GM19240 (cell line): ENCODE results near the gene TTC4.
A peak's percentile ranks its signal among the peaks of the same experiment; 100 is the strongest.
"Not testable (repeated sequence)": the region's sequence is repeated elsewhere in the genome, so short reads cannot be mapped to it uniquely, and the experiment has no call there.

Experiments used
- DNase-seq: peaks from one replicate; pipeline ENCODE4 v3.0.0; 2011; ENCODE audit warnings: low spot score; ENCODE audit not compliant: insufficient read length

Gene TTC4

DNA sequence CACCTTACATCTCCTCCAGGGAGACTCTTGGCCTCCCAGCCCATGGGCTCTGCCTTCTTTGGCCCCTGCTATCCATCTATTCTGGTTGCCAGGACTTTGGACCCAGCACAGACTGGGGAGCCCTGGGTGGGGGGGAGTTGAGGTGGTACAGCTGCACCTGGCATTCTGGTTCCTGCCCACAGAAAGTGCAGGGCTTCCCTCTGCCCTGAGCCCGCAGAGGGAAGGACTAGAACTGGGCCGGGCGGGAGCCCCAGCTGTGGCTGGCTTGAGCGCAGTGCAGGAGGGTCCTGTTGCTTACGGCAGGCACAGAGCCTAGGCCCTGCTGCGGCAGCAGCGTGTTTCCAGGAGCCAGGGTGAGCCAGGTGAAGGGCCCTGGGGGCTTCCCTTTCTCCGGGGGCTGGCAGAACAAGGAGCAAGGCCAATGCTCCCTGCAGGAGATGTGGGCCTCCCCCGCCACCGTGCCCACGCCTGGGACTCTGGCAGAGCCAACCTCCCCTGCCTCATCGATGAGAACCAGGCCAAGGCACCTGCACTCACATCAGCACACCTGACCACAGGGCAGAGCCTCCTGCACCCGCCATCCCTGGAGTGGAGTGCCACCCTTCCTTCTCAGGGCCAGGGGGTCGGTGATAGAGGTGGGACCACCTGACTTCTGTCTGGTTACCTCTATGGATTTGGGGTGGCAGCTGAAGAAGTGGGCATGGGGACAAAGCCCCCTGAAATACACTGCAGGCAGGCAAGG lies 32.6 kb downstream of the TTC4 start:
- no peak for DNase-seq

DNA sequence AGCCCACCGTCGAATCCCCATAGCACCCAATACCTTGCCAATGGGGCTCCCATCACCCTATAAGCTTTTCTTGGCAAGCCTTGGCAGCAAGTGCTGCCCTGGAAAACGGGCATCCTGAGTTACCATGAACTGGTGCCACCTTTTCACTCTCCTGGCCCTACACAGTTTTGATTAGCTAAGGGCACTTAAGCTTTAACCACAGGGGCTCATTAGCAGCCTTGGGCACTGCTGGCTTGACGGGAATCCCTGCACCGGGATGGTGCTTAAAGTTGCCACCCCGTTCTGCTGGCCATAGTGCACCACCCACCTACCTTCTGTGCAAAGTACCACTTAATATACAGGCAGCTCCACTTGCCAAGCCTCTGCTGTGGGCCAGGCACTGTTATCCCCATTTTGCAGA lies 34.9 kb downstream of the TTC4 start:
- no peak for DNase-seq

DNA sequence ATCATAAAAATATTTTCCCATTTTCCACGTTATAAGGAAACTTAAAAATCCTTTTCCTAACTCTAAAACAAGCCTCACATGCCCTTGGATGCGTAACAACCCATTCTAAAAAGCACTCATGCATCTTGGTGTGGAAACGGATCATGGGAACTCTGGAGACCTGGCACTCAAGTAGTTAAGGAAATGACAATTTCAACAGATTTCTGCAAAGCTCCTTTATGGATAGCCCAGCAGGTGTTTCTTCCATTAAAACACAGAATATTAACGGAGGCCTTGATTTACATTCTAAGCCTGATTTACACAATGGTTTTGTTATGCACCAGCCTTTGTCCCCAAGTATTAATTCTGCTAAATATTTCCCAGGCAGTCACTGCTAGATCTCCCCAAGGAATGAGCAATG lies 35.8 kb downstream of the TTC4 start:
- DNase-seq: no peak

DNA sequence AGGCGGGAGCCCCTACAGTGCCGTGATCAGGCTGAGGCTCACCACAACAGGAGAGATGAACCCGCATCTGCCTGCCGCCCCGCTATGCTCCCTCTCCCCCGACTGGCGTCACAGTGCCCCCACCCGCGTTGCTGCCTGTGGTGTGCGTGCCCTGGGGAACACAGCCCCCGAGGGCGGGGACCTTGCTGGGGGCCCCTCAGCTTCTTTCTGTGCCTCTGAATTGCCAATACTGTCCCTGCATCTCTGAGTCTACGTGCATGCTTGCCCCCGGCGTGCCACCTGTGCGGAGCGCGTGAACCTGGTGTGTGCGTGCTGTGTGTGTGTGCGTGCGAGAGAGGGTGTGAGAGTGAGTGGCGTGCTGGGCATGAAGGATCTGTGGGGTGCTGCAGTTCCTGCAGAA lies 38.4 kb downstream of the TTC4 start:
- DNase-seq: no peak

DNA sequence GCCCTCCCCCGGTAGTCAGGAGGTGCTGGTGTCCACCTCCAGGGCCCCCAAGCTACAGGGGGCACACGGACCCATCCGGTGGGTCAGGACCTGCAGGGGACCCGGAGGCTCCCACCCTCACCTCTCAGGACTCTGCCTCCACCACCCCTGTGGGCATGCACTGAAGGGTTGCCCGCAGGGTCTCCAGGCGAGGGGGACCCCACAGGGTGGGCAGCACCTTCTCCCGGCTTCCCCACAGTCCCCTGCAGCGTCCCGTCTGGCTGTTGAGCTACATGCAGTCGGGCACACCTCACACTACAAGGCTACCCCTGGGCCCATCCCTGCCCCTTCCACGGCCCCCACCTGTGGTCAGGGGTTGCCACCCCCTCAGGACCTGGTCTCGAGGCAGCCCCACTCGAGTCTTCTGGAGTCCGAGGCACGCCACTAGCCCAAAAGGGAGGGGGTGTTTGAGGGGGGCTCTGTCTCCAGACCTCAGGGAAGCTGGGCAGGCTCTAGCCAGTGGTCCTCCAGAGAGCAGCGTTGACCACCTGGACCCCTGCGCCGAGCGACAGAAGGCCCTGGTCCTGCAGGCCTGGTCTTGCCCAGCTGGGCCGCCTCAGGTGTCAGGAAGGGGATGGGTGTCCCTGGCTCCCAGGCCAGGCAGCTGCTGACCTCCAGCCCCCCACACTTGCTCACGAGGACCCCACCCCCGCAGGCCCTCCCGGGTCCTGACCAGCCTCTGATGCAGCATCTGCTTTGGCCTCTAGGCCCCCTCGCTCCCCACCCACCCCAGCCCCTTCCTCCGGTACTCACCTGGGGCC lies 39.0 kb downstream of the TTC4 start:
- no peak for DNase-seq

DNA sequence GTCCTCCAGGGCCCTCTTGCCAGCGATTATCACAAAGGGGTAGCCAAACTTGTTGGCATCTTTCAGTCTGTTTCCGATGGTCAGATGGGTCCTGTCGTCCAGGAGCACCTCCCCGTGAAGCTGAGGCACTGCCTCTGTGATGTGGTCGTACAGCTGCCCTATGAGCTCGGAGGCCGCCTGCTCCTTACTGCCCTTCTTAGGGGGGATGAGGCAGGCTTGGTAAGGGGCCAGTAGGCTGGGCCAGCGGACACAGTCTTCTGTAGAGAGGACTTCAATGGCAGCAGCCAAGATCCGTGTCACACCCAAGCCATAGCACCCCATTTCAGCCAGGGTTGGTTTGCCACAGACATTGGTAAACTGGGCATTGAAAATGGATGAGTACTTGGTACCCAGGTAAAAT lies 42.2 kb downstream of the TTC4 start:
- DNase-seq: no peak

DNA sequence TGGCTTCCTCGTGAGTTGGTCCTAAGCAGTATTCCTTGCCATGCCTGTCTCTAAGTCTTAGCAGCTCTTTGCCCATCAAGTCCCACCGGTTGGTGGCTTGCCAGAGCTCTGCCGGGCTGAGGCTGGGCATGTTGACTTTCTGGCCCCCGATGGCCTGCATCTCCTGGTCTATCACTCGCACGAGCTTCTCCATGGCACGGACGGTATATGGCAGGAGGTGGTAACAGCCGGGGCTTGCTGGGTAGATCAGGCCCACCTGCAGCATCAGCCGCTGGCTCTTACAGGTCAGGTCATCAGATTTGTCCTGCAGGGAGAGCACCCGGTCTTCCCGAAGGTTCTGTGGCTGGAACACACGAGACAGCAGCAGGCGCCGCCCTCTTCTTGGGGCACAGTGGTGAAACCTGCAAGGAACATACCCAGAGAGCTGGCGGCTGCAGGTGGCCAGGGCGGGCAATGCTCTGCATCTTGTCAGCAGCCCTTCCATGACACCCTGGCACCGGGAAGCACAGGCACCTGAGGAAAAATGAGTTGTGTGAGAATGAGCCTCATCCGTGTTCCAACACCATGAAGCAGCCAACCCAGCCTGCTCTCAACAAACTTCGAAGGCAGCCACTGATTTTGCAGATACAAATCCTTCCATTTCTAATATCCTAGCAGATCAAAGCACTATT lies 43.2 kb downstream of the TTC4 start:
- no peak for DNase-seq

DNA sequence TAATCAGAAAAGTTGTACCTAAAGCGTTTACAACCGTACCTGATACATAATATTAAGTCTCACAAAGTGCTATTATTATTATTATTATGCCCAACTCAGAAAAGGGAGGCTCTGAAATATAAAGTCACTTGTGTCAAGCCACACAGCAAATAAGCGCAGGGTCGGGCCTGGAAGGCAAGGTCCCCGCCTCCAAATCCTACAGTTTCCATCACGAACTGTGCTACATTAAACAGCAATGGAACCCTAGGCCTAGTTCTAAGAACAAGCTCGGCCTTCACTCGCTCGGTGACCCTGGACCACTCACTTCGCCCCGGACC lies 48.1 kb downstream of the TTC4 start:
- no peak for DNase-seq

DNA sequence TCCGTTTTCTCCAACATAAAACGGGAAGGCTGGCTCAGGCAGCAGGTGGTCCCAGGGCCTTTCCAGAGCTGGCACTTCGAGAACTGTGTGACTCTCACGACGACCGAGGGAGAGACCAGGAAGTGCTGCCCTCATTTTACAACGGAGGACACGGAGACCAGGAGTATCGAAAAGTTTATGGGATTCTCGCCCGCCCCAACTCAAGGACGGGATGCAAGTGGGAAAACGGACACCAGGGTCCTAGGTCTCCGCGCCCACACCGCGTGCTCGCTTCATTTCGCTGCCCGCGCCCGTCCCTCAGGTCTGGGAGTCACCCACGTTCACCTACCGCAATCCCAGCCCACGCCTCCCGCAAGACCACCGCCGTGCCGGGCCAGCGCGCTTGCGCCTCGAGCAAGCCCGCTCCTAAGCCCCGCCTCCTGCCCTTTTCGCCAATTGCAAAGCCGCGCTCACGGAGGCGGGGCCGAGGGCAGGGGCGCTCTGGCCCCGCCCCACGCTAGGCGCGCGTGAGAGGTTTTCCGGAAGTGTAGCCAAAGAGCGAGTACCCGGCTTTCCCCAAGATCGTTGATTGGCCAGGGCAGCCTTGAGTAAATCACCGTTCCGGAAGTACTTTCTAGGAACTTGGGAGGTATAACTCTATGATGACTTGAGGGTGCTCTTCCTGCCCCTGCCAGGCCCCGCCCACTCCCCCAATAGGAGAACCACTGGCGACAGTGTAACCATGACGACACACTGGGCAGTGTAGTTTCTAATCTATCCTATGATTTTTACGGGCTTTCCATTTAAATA lies 48.7 kb downstream of the TTC4 start, which contains the start of gene PARS2:
Gene PARS2 (minus strand): TSS at position 391 of the 789 bp plus-strand sequence. CDS start 5,362 bp downstream, outside the sequence.
- peak; percentile 99 for DNase-seq

DNA sequence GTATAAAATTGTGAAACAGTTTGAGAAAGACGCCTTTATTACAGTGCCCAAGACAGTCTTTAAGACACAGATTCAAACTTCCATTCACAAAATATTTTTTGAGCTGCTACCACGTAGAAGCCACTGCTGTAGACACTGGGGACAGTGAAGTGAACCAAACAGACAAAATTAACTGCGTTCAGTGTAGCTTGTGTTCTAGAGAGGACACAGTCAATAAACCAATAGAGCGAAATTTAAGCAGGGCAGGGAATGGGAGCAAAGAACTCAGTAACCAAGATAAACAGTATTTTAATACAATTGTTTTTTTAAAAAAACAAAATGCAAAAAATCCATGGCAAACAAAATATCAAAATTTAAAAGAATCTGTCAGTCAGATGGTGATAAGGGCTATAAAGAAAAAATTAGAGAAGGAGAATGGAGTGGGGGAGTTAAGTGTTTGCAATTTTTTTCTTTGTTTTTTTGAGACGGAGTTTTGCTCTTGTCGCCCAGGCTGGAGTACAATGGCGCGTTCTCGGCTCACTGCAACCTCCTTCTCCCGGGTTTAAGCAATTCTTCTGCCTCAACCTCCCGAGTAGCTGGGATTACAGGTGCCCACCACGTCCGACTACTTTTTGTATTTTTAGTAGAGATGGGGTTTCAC lies 49.4 kb downstream of the TTC4 start:
- DNase-seq: no peak

DNA sequence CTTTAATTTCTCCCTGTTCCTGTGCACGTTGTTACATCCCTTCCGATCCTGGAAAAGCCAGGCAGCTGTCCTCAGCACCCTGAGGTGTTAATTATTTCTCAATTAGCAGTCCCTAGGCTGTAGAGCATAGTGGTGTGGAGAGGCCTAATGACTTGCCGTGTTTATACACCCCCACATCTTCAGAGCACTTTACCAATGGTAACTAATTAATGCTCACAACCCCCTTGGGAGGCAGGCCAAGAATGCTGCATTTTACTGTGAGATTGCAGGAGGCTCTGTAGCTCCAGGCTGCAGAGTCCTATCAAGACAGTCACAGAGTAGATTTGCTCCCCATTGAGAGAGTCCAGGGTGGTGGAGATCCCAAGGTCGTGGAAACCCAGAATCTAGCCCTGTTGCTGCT lies 51.1 kb downstream of the TTC4 start:
- DNase-seq: no peak

DNA sequence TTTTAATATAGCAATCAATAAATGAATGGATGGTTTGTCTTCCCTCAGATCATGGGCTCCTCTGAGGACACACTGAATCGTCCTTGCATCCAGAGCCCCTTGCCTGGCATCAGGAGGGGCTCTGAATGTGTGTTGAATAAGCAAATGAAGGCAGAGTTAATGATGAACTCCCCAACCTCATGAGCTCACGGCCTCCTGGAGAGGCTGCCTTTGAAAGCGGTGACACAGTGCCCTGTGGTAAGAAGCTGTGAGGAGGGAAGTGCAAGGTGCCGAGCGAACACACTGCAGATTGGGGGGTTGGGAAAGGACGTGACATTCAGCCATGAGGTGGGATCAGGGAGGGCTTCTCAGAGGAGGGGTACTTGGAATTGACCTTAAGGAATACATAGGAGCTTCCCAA lies 51.9 kb downstream of the TTC4 start:
- no peak for DNase-seq

DNA sequence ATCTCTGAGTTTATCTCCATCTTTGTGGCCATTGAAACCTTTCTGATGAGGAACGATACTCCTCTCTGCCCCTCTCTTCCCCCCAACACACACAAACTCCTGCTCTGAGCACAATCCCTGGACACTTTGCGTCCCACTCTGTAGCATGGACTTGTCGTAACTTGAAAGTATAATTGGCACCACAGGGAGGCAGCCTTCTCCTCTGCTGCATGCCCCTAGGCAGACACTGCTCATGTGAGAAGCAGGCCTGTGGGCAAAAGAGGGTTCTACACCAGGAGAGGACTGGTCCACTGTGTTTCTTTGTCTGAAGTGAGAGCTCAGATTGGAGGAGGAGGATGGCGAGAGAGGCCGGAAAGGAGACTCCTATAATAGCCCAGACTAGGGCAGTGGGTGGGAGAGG lies 52.4 kb downstream of the TTC4 start:
- DNase-seq: no peak

DNA sequence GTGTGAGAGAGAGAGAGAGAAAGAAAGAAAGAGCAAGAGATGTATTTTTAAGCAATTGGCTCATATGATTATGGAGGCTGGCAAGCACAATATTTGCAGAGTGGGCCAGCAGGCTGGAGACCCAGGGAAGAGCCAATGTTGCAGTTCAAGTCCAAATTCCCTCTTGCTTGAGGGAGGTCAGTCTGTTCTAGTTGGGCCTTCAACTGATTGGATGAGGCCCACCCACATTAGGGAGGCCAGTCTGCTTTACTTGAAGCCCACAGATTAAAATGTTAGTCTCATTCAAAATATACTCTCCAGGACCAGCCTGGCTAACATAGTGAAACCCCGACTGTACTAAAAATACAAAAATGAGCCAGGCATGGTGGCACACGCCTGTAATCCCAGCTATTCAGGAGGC lies 57.3 kb downstream of the TTC4 start:
- DNase-seq: no peak

DNA sequence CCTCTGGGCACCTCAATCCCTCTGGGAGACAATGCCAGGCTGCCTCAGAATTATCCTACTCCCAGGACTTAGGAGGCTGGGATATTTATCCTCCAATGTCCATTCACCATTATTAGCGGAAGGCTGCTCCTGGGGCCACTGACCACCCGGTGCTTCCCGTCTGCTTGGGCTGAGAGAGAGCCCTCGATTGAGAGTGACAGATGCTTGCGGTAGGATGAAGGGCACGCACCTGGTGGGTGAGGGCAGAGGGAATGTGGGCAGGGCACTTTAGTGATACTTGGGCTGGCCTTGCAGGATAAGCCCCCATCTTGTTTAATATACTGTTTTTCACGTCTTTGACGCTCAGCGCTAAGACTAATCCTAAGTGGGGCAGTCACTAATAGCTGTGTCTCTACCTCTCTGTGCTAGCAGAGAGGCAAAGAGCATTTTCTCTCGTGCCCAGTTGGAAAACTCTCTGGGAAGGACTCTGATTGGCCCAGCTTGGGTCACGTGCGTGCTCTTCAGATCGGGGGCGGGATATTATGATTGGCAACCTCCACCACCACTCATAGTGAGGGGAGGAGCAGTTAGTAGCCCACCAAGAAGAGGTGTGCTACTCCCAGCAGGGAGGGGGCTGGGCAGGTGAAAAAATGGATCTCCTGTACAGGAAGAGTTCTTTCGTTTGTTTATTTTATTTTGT lies 59.3 kb downstream of the TTC4 start:
- no peak for DNase-seq

DNA sequence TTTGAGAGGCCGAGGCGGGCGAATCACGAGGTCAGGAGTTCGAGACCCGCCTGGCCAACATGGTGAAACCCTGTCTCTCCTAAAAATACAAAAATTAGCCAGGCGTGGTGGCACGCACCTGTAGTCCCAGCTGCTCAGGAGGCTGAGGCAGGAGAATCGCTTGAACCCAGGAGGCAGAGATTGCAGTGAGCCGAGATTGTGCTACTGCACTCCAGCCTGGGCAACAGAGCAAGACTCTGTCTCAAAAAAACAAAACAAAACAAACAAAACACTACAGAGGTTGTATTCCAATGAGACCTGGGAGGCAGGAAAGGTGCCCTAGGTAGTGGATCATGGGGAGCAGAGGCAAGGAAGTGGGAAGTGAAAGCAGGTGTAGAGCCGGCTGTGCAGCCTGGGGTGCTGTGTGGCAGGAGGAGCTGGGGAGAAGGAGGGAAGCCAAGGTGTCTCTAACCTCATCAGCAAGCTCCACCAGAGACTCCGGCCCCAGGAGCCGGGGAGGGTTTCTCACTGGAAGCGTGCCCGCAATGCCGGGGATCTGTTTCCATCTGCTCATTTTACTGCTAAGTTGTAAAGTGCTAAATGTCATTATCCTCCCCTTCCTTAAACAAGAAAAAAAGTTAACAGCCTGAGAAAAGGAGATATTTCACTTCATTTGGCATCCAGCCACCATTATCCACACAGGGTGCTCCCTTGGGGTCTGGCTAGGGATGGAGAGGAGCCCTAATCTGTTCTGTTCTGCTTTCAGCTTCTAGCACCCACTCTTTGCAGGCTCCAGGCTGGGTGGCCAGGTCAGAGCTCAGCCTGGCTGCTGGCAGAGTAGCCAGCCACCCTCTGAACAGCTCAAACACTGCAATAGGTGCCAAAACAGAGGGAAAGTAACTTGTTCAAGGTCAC lies 60.4 kb downstream of the TTC4 start:
- DNase-seq: not testable (repeated sequence)

DNA sequence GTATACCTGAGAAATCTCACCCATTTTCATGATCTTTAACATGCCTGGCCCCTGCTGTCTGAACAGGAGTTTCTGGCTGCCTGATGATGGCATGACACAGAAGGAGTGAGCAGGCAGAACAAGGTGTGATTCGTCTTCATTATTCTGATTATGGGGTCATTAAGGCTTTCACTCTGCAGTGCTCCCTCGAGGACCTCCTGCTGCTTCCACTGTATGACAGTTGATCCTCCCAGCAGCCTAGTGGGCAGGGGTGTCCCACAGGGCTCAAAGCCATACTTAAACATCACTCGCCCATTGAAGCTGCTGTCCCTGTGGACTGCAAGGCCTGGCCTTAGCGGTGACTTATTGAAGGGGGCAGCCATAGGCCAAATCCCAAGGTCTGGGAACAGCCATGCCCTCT lies 61.4 kb downstream of the TTC4 start:
- DNase-seq: no peak

DNA sequence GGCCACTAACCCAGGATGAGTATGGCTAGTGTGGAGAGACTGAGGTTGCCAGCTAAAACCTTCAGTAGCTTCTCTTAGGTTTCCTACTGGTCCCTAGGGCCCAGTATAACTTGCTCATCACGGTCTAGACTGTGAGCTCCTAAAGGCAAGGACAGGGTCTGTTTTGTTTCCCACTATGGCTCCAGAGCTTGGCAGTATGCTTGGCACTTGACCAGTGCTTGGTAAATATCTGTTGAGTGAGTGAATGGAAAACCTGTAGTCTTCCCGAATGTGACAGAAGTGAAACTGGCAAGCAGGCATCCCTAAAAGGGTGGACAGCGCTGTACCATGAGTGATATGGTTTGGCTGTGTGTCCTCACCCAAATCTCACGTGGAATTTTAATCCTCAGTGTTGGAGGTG lies 61.8 kb downstream of the TTC4 start:
- no peak for DNase-seq

DNA sequence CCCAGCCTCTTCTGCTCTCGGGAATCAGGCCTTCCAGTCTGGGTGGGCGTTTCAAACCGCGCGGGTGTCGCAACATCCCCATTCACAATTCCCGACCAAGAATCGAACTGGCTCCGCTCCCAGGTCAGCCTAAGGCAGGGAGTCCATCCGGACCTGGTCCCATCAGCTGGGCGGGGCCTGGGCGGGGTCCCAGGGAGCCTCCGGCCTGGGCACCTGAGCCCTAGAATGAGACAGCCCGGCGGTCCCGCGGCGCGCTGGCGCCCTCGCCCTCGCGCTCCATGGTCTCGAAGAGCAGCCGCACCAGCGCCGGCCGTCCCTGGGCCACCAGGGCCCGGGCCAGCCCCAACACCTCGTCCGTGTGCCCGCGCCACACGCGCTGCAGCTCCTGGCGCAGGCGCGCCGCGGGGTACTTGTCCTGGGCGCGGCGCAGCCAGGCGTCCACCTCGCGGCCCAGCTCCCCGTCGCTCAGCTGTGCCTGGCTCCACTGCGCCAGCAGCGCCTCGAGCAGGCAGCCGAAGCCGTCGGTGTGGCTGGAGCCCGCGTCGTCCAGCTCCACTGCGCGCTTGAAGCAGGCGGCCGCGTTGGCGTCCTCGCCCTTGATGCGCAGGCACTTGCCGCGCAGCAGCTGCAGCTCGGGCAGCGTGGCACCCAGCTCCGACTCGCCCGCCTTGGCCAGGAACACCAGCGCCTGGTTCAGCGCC lies 65.5 kb downstream of the TTC4 start:
- DNase-seq: no peak
